NCI-H128 (cell line): Measurements from ENCODE around the gene BSPH1.
"Not testable (repeated sequence)": the region's sequence is repeated elsewhere in the genome, so short reads cannot be mapped to it uniquely, and the experiment has no call there.

Experiments
- DNase-seq: peaks from one replicate; lab custom pipeline; 2025; ENCODE audit not compliant: unreplicated experiment; lab: John Stamatoyannopoulos, UW

BSPH1 gene

GRCh38 chr19:47992070-47992469 lies at the start of gene BSPH1:
Gene BSPH1 (minus strand): TSS chr19:47992170. CDS start chr19:47992081, 89 bp downstream.
- no peak for DNase-seq

- DNase-seq = no peak
These were observed 44.8 kb upstream of the BSPH1 start for GRCh38 chr19:48036765-48037164.

GRCh38 chr19:48033604-48034003 lies 41.6 kb upstream of the BSPH1 start:
- no peak for DNase-seq

GRCh38 chr19:48030073-48030472 lies 38.1 kb upstream of the BSPH1 start:
- DNase-seq = no peak

- DNase-seq = no peak
These were observed 37.5 kb upstream of the BSPH1 start for GRCh38 chr19:48029431-48029830.

- DNase-seq = no peak
These were observed 33.5 kb upstream of the BSPH1 start for GRCh38 chr19:48025480-48025879.

- no peak for DNase-seq
These were observed 31.5 kb upstream of the BSPH1 start for GRCh38 chr19:48023518-48023917.

- DNase-seq = no peak
These were observed 31.0 kb upstream of the BSPH1 start for GRCh38 chr19:48023011-48023410.

- no peak for DNase-seq
These were observed 28.7 kb upstream of the BSPH1 start for GRCh38 chr19:48020686-48021085.

- no peak for DNase-seq
These were observed 19.2 kb upstream of the BSPH1 start for GRCh38 chr19:48010932-48011758.

GRCh38 chr19:48006762-48007161 lies 14.8 kb upstream of the BSPH1 start:
- DNase-seq = no peak

- no peak for DNase-seq
These were observed 12.3 kb upstream of the BSPH1 start for GRCh38 chr19:48004236-48004635.

GRCh38 chr19:48000846-48001245 lies 8.9 kb upstream of the BSPH1 start:
- no peak for DNase-seq

- no peak for DNase-seq
These were observed 6.8 kb upstream of the BSPH1 start for GRCh38 chr19:47998800-47999199.

- DNase-seq = no peak
These were observed 4.3 kb upstream of the BSPH1 start for GRCh38 chr19:47996230-47996727.

GRCh38 chr19:47994209-47994802 lies 2.3 kb upstream of the BSPH1 start, which contains the start of gene ELSPBP1:
Gene ELSPBP1 (plus strand): TSS chr19:47994632. CDS start chr19:48008668, 14,036 bp downstream.
- DNase-seq = no peak

- no peak for DNase-seq
These were observed 670 bp downstream of the BSPH1 start for GRCh38 chr19:47991191-47991808.

- no peak for DNase-seq
These were observed 18.4 kb downstream of the BSPH1 start for GRCh38 chr19:47973529-47973928.

GRCh38 chr19:47955936-47956335 lies 36.0 kb downstream of the BSPH1 start:
- not testable (repeated sequence) for DNase-seq

GRCh38 chr19:47952132-47952531 lies 39.8 kb downstream of the BSPH1 start:
- DNase-seq = not testable (repeated sequence)

- DNase-seq = not testable (repeated sequence)
These were observed 42.0 kb downstream of the BSPH1 start for GRCh38 chr19:47949852-47950521.
